CD4-positive, alpha-beta T cell treated with Interleukin-6 for 4 hours (primary cell): ENCODE results near the gene PDE7B.
A peak's percentile ranks its signal among the peaks of the same experiment; 100 is the strongest.

ENCODE experiments used
- DNase-seq: peaks from one replicate; pipeline ENCODE4 v3.0.0-alpha.2; 2020; ENCODE audit warnings: mixed read lengths

The PDE7B gene

DNA sequence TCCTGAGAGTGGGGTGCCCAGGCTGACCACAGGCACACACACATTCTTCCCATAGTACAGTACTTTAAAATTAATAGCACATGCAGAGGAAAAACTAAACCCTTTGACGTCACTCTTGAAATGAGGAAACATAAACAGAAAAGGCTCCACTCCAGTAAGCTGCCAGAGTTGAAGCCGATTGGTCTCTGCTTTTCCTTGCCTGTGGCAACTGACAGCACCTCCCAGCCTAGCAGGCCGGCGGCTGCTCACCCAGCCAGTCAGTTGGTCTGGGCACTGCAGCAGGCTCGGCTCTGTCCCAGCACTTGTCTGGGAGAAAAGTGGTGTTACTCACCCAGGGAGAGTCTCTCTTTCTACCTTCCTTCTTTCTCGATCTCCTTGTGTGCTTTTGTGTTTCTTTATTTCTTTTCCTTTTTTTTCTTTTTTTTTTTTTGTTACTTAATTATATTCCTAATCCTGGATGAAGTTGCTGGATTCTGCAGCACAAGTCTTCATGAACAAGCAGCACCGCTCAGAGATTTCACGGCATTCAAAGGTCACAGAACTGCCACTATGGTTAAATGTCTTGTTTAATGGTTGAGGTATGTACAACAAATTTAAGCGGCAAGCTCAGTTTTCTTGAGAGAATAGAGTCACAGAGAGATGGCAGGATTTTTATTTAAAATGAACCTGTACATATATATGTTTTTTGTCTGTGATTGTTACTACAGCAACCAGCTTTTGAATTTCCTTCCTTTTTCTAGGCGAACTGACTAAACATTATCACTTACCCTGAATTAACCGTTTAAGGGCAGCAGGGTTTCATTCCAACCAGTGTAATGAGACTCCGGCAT, at the start of gene PDE7B:
Gene PDE7B (plus strand): TSS at position 260 of the 830 bp plus-strand sequence.
- peak; percentile 37 for DNase-seq

DNA sequence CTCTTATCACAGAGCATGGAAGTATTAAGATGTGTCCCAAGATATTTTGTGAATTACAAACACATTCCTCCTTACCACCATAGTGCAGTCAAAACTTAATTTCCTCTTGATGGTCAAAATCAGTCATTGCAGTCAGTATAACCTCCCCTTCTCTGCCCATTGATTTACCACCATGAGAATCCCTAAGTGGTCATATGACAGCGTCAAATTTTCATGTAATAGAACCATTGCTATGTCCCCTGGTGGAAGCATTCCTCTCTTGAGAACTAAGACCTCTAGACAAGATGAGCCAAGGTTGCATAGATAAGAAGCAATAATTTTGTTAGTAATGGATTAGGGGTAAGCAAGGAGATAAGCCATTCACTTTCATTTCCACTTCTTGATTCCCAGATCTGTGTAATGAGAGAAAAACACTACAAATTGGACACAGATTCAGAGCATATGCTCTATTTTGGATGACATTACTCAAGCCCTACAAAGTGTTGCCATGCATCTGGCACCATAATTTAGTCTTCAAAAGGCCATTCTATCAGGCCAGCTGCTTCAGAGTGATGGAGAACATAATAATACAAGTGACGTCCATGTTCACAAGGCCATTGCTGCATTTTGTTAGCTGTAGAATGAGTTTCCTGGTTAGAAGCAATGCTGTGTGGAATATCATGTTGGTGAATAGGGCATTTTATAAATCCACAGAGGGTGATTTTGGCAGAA, 49.6 kb upstream of the PDE7B start:
- no peak for DNase-seq

DNA sequence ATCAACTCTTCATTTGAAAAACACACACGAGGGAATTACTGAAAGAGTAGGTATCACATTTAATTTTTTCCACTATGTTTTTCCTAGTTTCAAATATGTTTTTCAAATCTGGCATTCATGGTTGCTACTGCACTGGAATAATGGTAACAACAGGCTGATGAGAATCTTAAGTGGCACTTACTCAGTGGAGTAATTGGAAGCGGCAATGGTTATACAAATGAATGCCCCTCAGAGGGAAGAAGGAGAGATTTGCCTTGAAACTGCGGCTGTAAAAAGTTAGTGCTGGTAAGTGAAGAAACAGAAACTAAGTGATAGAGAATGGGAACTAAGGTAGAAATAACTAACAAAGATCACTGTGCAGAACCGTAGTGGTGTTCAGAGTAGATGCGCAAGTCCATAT, 41.0 kb upstream of the PDE7B start:
- DNase-seq: no peak

DNA sequence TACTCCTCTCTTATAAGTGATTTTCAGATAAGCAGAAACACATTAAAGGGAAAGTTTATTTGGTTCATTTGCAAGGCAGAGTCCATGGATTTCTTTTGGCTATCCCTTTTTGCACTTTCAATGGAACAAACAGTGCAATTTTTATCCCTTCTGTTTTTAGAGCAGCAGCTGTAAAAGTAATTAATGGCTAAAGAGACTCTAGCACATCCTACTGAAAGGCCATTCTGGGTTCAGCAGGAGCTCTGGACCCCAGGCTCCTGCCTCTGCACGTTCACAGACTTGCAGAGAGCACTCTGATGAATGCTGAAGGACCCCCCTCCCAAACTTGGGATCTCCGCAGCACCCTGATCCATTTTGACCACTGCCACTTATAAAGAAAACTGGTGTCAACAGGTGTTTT, 40.3 kb upstream of the PDE7B start:
- no peak for DNase-seq

DNA sequence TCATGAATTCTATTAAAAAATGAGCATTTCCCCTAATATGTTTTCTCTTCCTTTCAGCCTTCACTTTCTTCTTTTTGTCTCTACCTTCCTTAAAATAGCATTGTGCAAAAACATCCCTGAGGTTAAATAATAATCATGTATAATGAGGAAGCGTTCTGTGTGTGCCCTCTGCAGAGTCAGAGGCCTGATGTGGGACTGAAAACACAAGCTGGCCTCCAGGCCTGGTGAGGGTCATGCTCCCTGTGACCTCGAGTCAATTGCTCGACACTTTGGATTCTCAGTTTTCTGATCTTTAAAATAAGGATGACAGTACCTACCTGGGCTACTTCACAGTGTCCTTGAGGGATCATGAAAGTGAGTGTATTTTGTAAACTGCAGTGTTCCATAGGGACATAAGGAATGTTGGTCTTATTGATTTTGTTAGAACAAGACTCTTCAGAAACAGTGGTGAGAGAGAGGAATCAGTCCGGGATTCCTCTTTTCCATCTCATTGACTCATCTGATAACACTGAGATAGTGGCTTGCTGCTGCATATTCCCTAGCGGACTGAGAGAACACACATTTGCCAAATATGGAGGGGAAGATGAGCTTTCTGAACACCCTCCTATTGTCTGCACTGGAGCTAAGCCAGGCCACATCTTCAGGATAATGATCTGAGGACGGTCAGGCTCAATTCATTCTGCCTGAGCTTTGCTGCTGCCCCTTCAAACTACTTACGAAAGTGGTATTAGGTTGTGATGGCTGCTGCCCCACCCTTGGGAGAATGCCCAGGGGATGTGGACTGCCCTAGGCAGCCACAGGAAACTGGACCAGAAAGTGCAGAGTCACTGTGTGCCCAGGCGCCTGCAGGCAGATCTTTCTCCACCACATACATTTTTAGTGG, 39.6 kb upstream of the PDE7B start:
- DNase-seq: no peak

DNA sequence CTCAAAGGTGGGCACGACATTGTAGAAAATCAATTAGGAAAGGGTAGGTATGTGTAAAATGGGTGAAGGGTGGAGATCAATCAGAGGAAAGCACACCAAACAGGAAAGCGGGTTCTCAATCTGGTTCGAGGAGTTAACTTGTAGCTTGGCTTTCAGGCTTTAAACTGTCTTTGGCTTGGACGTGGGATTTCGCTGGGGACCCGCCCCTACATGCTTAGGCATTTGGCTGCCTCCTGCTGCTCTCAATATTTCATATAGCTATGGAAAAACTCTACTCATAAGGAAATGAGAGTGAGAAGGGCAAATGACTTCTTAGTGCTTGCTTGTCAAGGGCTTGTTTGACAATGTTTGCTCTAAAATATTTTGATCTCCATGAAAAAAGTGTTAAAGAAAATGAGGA, 38.1 kb upstream of the PDE7B start:
- DNase-seq: no peak

DNA sequence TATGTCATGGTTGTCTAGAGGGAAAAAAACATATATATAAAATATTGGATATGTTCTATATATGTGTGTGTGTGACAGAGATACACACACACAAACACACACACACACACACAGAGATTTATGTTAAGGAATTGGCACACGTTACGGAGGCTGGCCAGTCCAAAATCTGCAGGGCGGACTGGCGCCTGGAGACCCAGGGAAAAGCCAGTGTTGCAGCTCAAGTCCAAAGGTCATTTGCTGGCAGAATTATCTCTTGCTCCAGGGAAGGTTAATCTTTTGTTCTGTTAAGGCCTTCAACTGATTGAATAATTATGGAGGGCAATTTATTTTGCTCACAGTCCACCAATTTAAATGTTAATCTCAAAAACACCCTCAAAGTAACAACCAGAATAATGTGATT, 37.5 kb upstream of the PDE7B start:
- DNase-seq: no peak

DNA sequence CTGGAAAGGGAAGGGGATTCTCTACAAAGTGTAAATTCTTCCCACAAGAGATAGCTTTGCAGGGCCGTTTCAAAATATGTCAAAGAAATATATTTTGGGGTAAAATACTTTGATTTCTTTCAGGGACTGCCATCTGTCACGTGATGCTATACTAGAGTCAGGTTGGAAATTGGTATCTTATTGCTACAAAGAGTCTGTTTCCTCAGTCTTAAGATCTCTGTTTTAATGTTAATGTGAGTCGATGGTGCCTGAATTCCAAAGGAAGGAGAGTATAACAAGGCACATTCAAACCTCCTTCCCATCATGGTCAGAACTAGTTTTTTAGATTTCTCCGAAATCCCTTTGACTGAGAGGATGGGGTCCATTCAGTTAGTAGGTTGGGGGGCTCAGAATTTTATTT, 36.3 kb upstream of the PDE7B start:
- DNase-seq: no peak

DNA sequence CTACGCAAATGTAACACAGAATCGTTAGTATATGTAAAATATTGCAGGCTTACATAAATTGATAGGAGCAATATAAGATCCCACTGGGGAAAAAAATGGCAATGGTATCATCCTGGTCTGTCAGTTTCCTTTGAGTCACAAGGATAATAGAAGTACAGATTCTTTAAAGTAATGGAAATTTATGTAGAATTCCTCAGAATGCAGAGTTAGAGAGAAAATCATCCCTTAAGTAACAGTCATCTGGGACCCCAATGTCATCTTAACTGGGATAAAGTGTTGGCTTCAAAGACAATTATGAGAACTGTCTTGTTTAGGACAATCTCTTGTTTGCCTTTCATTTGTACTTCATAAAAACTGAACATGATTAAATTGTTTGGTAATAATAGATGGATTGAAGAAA, 34.5 kb upstream of the PDE7B start:
- no peak for DNase-seq

DNA sequence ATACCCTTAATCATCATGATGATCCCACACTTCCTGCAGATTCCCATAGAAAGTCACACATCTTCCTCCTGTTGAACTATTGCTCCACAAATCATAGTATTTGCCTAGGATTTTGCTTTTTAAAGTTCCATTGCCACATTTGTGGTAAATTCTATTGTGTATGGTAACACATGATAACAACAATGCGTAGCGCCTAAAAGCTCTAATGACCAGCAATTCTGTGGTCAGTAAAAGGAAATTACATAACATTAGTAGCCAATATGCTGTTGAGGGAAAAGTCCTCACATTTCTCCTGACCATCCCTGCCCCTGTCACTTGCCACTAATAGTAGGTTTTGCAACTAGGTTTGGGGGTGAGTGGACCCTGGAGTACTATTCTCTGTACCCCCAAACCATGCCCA, 31.8 kb upstream of the PDE7B start:
- DNase-seq: no peak

DNA sequence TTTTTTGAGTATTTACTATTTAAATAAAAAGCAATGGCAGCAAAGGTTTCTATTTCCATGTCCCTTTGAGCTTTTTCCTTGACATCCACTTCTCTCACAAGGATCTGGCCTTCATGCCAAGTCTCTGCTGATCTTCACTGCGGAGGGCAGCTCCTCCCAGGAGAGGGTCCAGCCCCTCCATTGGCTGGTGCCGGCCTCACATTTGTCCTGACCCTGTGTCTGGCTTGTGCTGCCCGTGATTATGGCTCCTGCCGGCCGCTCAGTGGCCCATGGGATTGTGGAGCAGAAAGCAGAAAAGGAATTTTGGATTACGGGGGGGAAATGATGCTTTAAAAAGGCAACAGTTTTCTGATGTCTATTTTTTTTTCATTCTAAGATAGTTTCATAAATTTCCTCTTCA, 31.2 kb upstream of the PDE7B start:
- DNase-seq: no peak

DNA sequence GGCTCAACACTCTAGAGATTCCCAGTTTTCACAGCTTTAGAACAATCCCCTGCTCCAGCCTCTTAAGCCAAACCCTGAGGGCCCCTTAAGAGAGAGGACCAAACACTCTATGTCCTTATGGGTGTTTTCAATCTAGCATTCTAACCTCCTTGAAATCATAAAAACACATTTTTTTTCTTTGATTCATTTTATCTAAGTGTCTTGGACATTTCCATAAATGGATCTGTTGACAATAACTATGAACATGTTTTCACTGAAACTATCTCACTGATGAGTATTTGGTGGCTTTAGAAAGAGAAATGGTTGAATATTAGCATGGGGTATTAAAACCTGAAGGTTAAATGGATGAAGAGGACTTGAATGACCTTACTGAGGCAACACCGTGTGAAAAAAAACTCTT, 27.6 kb upstream of the PDE7B start:
- no peak for DNase-seq

DNA sequence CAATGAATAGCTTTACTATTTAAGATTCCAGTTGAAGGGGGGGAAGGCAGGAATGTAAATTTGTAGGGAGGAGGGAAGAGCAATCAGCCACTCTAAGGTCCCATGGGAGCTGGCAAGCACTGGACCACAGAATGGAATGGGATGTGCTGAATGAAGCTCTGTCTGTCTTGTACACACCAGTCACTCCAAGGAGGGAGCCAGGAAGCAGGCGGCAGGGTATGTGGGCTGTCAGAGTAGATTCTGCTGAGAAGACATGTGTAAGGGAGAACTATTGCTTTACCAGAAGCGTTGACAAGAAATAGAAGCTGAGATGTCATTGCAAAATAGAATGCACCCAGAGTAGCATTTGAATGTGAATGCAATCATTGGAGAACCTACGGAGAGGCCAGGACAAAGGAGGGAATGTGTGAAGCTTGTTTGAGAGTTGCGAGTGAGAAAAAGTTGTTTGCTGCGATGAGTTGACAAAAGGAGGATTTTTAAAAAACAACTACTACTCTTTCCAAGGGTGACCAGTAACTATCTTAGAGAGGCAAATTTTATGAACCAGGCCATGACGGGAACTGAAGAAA, 25.2 kb upstream of the PDE7B start:
- DNase-seq: no peak

DNA sequence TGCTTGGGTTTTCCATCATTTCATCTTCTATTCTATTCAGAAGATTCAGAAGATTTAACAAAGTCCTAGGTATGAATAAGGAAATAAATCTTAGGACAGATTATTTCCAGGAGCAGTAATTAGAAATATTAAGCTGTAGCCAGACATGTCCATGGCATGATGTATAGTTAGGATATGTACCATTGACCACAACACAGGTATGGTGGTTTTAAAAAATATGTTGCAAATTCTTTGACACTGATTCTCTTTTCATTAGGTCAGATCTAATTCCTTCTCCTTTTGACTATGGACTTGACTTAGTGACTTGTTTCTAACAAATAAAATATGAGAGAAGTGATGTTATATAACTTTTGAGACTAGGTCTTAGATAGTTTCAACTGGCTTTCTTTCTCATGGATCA, 23.5 kb upstream of the PDE7B start:
- DNase-seq: no peak

DNA sequence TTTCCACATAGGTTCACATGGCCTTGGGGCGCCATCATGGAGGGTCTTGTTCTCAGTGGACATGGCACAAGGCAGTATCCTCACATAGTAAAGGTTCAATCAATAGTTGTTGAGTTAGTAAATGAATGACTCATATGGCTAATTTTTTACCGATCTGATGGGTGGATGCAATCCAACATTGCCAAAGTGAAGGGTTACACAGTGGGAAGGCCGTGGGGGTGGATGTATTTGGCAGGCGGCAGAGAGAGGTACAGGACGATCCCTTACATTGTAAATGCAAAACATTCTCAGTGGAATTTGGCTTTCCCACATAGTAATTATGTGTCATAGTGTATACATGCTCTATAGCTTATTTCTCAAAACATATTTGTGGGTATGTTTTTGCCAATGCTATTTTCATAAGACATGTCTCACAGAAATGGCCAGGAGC, 21.0 kb upstream of the PDE7B start:
- no peak for DNase-seq

DNA sequence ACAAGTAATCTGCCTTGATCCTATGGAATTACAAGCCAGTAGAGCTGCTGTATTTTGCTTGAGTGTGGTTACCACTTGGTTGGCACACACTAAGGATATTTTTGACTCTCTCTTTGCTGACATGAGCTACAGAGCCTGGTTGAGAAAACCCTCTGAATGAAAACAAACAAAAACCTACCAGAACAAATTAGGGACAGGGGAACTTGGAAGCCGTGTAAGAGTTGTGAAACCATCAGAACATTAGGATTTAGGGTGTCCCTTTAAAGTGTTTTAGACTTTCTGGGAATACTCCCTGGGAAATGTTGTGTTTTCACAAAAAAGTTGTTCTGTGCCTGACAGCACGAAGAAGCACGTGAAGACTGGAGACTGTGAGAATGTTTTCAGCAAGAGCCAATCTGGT, 20.5 kb upstream of the PDE7B start:
- DNase-seq: no peak

DNA sequence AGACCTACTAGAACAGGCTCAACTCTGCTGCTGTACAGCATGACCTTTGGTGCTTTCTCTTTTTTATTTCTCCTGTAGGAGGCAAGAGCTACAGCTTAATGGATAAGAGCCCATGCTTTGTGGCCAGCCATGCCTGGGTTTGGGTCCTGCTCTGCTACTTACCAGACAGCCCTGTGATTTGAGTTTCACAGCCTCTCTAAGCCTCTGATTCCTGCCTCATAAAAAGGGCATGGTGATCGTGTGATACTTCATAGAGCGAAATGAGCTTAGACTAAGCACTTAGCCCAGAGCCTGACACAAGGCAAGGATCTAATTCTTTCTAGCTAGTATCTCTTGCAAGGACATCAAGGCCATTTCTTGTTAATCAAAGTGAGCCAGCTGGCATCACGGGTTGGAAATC, 19.3 kb upstream of the PDE7B start:
- DNase-seq: no peak

DNA sequence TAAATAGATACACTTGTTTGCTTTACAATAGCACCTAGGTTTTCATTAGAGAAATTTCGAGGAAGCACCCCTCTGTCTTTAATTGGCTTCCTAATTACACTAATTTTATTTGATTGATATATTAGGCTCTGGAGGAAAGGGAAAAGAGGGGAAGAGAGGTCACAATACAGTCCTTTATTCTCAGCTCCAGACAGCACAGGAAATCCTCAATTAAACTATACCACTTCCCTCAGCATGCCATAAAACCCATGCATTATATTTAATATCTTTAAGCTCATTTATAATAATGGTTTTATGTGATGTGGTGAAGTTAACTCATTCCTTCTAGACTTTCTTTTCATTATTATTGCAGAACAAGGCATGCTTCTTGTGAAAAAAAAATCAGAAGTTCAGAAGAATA, 17.7 kb upstream of the PDE7B start:
- DNase-seq: no peak

DNA sequence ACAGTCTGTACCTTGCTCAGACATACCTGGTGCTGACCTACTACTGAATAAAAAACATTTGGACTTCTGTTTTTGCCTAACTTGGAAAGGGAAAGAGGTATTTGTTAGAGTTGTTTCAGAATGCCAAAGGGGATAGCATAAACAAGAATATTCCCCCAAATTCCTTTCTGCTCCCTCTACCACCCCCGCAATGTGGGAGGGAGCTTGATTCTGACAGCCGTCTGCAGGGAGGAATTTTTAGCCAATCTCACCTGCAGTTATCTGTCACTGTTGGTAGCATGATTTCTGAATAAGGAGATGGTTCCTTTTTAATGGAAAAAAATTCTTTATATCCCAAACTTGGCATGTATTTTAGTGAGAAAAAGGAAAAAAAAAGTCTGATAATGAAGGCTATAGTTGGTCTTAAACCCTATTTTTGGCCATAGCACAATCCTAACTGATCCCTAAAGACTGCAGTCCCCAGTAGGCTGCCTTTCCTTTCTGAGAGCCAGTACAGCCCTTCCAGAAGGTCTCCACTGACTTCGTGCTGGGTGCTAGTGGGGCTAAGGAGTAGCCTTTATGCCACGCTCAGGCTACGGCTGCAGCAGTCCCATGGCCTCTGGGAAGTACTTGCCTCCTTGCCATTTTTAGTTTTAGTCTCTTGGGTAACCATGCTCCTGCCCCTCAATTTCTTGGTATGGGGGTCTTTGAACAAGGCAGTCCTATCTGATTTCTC, 13.6 kb upstream of the PDE7B start:
- DNase-seq: no peak

DNA sequence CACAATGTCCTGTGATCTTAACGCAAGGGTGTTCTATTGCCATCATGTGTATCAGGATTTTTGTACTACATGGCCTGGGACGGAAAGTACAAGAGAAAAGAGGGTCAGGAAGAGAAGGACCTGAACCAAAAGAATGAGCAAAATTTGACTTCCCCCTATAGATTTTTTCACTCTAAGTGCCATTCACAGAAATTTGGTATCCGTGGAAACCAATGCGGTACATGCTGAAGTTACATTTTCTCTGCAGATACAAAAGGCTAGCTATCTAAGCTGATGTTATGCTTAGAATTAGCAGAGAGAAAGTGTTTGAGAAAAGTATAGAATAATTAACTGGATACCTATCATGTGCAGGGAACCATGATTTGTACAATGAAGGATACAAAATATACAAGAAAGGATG, 12.4 kb upstream of the PDE7B start:
- DNase-seq: no peak

DNA sequence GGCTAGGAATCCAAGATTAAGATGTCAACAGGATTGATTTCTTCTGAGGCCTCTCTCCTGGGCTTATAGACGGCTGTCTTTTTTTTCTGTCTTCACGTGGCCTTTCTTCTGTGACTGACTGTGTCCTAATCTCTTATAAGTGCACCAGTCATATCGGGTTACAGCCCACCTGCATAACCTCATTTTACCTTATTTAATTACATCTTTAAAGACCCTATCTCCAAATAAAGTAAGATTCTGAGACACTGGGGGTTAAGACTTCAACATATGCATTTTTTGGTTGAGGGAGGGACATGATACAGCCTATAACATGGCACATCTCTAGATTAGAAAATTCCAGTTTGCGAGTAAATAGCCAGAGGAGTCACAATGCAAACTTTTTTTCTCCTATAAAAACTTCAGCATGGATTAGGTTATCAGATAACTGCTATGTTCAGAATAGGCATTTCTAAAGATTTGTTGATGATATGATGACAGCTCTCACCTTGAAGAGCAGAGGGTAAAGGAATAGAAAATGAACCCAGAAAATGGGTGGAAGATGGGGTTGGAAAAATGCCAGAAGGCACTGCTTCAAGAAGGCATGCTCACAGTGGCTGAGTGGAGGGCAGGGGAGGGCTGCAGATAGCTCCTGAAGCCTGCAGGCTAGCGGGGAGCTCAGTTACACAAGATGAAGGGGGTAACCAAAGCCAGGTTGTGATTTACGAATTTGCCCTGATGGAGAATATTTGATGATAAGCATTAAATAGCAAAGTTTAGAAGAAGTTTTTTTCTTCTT, 8.7 kb upstream of the PDE7B start:
- no peak for DNase-seq

DNA sequence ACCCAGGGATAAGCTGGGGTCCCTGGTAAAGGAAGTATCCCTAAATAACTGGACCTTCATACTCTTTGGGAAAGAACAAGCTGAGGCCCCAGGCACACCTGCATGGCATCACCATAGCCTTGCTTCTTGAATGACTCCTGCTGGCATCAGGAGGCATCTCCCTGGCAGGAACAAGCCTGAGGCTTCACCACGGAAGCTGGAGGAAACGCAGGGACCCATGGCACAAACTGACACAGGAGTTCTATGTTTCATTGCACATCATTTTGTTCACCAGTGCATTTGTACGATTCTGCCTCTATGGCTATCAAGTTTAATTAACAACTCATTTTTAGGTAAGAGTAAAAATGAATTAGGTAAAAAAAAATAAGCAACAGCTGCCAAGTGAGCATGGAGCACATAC, 619 bp upstream of the PDE7B start:
- no peak for DNase-seq
